Measurements from ENCODE around the gene ZNF595. TPM values are rescaled to one million over a fixed set of nuclear protein-coding genes. Genes with fewer than 3 reads are reported as not detected.
"Not testable (repeated sequence)": the region's sequence is repeated elsewhere in the genome, so short reads cannot be mapped to it uniquely, and the experiment has no call there.

ZNF595 gene
- total RNA-seq, 1 experiment from 2014 or later: 29.0 TPM

GRCh38 chr4:51655-52277 lies 1.4 kb upstream of the ZNF595 start:
- in situ Hi-C loops (cut with HindIII; ENCODE audit: low pct_unique_long_range_greater_than_20kb, low sequenced_read_pairs): not testable (repeated sequence)

GRCh38 chr4:53521-53920 lies 400 bp downstream of the ZNF595 start:
- in situ Hi-C loops (cut with HindIII; ENCODE audit: low pct_unique_long_range_greater_than_20kb, low sequenced_read_pairs); DNase-seq (ENCODE audit: low read depth, low spot score): not testable (repeated sequence)

More at GRCh38 chr4:51655-52277, 1.4 kb upstream of the ZNF595 start:
- not testable (repeated sequence) for DNase-seq (ENCODE audit: low read depth, low spot score)

DNA sequence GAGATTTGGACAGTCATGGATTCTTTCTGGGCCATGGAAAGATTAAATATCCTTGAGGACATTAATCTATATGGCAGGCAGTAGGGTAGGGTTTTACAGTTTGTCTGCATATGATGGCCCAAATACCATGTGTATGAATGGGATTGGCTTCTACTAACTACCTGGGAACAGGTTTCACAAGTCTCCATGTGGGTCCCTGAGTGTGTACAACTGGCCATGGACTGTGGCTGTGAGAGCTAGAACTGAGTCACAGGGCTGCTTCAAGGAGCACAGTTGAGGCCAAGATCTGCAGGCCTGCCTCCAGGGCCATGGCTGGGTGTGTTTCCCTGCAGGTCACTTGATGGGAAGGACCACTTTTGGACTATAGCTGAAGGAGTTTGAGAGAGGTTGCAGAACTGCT lies 11.6 kb downstream of the ZNF595 start:
- in situ Hi-C loops (cut with HindIII; ENCODE audit: low pct_unique_long_range_greater_than_20kb, low sequenced_read_pairs); DNase-seq (ENCODE audit: low read depth, low spot score): not testable (repeated sequence)

DNA sequence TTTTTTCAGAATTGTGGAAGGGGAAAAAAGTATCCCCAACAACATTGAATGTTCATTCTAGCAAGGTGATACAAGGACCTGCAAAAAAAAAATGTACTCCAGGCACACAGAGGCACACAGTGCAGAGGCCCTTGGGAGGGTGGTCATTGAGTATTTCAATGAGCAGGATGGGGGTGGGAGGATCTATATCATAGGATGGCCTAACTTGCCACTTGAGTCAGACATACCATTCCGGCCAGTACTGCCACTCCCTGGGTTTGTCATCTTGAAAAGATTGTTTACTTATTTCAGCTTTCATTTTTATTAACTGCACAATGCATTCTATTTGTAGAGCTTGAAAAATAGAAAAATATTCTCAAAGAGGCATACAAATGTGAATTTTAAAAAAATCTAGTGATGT lies 18.7 kb downstream of the ZNF595 start:
- in situ Hi-C loops (cut with HindIII; ENCODE audit: low pct_unique_long_range_greater_than_20kb, low sequenced_read_pairs): no loop called here
- DNase-seq (ENCODE audit: low read depth, low spot score): no peak

DNA sequence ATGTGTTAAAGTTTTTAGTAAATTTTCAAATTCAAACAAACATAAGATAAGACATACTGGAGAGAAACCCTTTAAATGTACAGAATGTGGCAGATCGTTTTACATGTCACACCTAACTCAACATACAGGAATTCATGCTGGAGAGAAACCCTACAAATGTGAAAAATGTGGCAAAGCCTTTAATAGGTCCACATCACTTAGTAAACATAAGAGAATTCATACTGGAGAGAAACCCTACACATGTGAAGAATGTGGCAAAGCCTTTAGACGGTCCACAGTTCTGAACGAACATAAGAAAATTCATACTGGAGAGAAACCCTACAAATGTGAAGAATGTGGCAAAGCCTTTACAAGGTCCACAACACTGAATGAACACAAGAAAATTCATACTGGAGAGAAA lies 32.8 kb downstream of the ZNF595 start:
- no peak for DNase-seq (ENCODE audit: low read depth, low spot score)
- in situ Hi-C loops (cut with HindIII; ENCODE audit: low pct_unique_long_range_greater_than_20kb, low sequenced_read_pairs): no loop called here

DNA sequence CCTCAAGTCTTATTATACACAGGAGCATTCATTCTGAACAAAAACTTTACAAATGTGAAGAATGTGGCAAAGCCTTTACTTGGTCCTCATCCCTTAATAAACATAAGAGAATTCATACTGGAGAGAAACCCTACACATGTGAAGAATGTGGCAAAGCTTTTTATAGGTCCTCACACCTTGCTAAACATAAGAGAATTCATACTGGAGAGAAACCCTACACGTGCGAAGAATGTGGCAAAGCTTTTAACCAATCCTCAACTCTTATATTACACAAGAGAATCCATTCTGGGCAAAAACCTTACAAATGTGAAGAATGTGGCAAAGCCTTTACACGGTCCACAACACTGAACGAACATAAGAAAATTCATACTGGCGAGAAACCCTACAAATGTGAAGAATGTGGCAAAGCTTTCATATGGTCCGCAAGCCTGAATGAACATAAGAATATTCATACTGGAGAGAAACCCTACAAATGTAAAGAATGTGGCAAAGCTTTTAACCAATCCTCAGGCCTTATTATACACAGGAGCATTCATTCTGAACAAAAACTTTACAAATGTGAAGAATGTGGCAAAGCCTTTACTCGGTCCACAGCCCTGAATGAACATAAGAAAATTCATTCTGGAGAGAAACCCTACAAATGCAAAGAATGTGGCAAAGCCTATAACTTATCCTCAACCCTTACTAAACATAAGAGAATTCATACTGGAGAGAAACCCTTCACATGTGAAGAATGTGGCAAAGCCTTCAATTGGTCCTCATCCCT lies 33.6 kb downstream of the ZNF595 start:
- DNase-seq (ENCODE audit: low read depth, low spot score); in situ Hi-C loops (cut with HindIII; ENCODE audit: low pct_unique_long_range_greater_than_20kb, low sequenced_read_pairs): not testable (repeated sequence)

- no peak for DNase-seq (ENCODE audit: low read depth, low spot score)
- in situ Hi-C loops (cut with HindIII; ENCODE audit: low pct_unique_long_range_greater_than_20kb, low sequenced_read_pairs): no loop called here
Measured at GRCh38 chr4:98386-98785, 45.3 kb downstream of the ZNF595 start.

DNA sequence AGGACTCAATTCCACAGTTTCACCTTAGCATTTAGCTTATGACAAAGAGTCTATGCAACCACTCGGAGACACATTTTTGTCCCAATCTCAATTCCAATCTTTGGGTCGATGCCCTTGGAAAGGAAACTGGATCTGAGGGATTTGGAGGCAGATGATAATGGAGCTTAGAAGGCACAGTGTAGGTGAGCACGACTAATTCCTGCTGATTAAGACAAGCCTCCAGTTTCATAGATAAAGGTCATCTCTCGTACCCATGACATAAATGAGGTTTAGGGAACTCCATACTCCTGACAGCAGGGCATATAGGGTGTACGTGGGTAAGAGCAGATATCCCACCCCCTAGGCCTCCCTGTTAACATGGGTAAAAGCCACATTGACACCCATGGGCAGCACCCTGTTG lies 46.7 kb downstream of the ZNF595 start:
- no peak for DNase-seq (ENCODE audit: low read depth, low spot score)
- in situ Hi-C loops (cut with HindIII; ENCODE audit: low pct_unique_long_range_greater_than_20kb, low sequenced_read_pairs): no loop called here

GRCh38 chr4:107083-107443 lies 53.9 kb downstream of the ZNF595 start:
- in situ Hi-C loops (cut with HindIII; ENCODE audit: low pct_unique_long_range_greater_than_20kb, low sequenced_read_pairs): no loop called here
- DNase-seq (ENCODE audit: low read depth, low spot score): no peak

DNA sequence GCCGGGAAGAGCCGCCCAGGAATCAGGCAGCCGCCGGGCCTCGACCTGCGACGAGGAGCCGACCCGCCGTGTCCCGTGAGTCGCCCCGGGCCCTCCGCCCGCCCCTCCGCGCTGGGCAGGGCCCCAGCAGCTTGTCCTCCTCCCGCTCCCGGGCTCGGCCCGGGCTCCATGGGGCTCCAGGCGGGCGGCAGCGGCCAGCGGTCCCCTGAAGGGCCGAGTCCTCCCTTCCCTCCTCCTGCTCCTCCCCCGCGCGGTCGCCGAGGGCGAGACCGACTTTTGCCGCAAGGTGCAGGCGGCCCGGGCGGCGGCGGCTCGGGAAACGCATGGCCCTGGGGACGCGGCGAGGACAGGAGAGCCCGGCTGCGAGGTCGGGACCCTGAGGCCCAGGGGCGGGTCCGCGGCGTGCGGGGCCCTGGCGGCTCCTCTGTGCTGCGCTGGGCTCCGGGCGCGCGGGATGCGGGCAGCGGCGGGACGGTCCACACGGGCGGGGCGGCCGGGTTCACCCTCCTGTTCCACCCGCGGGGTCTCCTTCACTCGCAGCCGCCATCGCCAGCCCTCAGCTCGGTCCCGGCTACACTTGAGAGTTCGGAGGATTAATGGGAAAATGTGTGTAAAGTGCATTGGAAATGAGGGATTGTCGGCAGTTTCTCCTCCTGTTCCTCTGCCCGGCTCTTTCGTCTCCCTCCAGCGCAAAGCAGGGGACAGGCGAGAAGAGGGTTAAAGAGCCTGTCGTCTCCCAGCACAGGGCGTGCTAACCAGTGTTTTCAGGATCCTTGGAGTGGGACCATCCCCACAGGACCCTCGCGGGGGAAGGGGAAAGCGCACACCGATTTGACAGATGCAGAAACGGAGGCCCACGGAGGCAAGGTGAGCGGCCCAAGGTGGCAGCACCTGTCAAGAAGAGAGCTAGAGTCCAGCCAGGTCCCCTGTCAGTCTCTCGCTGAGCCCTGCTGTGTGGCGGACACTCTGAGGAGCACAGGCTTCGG lies 54.6 kb downstream of the ZNF595 start:
- DNase-seq (ENCODE audit: low read depth, low spot score): no peak
- in situ Hi-C loops (cut with HindIII; ENCODE audit: low pct_unique_long_range_greater_than_20kb, low sequenced_read_pairs): no loop called here

DNA sequence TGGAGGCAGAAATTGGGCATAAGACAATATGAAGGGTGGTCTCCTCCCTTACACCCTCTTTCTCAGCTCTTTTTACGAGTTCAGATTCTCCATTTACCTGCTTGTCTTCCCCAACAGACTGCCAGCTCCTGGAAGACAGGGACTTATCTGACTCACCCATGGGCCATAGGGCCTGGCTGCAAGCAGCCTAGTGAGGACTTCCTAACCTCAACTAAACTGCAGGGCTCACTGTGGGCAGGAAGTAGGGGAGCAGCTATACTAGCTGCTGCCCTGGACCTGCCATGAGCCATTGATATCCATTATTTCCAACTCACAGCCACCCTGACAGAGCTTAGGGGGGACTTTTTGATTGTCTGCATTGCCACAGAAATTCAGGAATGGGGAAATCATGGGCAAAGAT lies 59.6 kb downstream of the ZNF595 start:
- in situ Hi-C loops (cut with HindIII; ENCODE audit: low pct_unique_long_range_greater_than_20kb, low sequenced_read_pairs): no loop called here

DNA sequence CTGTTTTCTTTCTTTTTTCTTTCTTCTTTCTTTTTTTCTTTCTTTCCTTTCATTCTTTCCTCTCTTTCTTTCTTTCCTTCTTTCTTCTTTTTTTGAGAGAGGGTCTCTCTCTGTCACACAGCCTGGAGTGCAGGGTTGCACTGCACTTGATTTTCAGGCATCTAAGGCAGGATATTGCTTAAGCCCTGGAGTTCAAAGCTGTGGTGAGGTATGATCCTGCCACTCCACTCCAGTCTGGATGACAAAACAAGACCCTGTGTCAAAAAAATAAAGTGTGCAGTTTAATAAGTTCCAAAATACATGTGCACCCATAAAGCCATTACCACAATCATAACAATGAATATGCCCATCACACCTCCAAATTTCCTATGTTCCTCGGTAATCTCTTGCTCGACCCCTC lies 60.6 kb downstream of the ZNF595 start:
- DNase-seq (ENCODE audit: low read depth, low spot score): no peak
- in situ Hi-C loops (cut with HindIII; ENCODE audit: low pct_unique_long_range_greater_than_20kb, low sequenced_read_pairs): no loop called here

More for the DNA sequence above, 59.6 kb downstream of the ZNF595 start:
- no peak for DNase-seq (ENCODE audit: low read depth, low spot score)

- in situ Hi-C loops (cut with HindIII; ENCODE audit: low pct_unique_long_range_greater_than_20kb, low sequenced_read_pairs): no loop called here
- no peak for DNase-seq (ENCODE audit: low read depth, low spot score)
Measured at GRCh38 chr4:114149-114548, 61.0 kb downstream of the ZNF595 start.

DNA sequence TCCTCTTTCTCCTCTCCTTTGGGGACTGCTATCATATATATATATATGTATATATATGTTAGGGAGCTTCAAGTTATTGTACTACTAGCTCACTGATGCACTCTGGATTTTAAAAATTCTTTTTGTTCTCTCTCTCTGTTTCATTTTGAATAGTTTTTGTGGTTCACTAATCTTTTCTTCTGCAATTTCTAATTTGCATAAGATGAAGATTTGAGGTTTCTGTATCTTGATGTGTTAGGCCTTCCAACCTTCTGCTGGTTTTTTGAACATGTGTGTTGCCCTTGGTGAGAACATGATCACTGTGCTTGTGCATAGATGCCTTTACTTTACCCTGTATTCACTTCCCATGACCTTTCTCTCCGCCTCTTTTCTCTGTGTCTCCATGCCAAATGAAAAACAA lies 63.4 kb downstream of the ZNF595 start:
- in situ Hi-C loops (cut with HindIII; ENCODE audit: low pct_unique_long_range_greater_than_20kb, low sequenced_read_pairs): no loop called here
- no peak for DNase-seq (ENCODE audit: low read depth, low spot score)

GRCh38 chr4:120616-121015 lies 67.5 kb downstream of the ZNF595 start:
- in situ Hi-C loops (cut with HindIII; ENCODE audit: low pct_unique_long_range_greater_than_20kb, low sequenced_read_pairs): no loop called here
- DNase-seq (ENCODE audit: low read depth, low spot score): no peak

DNA sequence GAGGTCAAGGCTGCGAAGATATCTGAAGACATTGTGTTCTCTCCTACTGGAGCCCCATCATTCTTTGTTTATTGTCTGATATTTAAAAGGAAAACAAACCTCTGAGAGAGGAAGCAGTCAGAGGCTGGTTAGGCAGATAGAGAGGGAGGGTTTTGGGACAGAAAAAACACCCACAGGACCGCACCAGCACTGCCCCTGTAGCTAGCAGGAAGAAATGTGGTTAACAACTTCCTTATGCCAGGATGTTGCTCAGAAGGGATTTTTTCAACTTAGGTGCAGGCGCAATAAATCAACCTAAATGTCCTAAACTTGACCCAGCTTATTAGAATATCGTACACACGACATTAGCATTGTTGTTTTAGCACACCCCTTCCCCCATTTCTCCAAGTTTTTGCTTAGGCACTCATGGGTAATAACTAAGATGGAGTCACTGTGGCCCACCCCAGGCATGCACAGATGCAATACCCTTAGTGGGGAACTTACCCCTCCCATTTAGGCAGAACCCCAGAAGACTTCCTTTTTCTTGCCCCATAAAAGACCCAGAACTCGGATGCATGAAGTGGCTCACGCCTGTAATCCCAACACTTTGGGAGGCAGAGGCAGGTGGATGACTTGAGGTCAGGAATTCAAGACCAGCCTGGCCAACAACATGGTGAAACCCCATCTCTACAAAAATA lies 68.4 kb downstream of the ZNF595 start:
- DNase-seq (ENCODE audit: low read depth, low spot score): no peak
- in situ Hi-C loops (cut with HindIII; ENCODE audit: low pct_unique_long_range_greater_than_20kb, low sequenced_read_pairs): no loop called here

DNA sequence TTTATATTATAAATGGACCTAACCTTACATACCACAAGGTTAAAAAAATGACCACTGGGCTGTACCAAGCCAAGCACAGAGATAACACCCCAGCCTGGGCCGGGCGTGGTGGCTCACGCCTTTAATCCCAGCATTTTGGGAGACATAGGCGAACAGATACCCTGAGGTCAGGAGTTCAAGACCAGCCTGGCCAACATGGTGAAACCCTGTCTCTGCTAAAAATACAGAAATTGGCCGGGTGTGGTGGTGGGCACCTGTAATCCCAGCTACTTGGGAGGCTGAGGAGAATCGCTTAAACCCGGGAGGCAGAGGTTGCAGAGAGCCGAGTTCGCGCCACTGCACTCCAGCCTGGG lies 70.8 kb downstream of the ZNF595 start:
- in situ Hi-C loops (cut with HindIII; ENCODE audit: low pct_unique_long_range_greater_than_20kb, low sequenced_read_pairs); DNase-seq (ENCODE audit: low read depth, low spot score): not testable (repeated sequence)
